NT2/D1 (cell line): ENCODE measurements around the gene NXPH1.
A peak's percentile ranks its signal among the peaks of the same experiment; 100 is the strongest.
"Not testable (repeated sequence)": the region's sequence is repeated elsewhere in the genome, so short reads cannot be mapped to it uniquely, and the experiment has no call there.

Source experiments
- DNase-seq: peaks from one replicate; pipeline ENCODE4 v3.0.0-alpha.2; 2011; ENCODE audit warnings: low read depth, low spot score
- H3K27me3 ChIP-seq: 2 replicates; pipeline ENCODE4 v1.6.0; 2011; ENCODE audit warnings: mild to moderate bottlenecking; ENCODE audit not compliant: insufficient read length, insufficient read depth
- H3K36me3 ChIP-seq: 2 replicates; pipeline ENCODE4 v1.6.1; 2011; ENCODE audit warnings: mild to moderate bottlenecking, low read length, mixed read lengths; ENCODE audit not compliant: insufficient read depth, insufficient read length
- H3K4me1 ChIP-seq: 2 replicates; pipeline ENCODE4 v1.5.1; 2011; ENCODE audit not compliant: insufficient read depth, insufficient read length
- H3K4me3 ChIP-seq: 2 replicates; pipeline ENCODE4 v1.5.1; 2011; ENCODE audit warnings: low read depth; ENCODE audit not compliant: insufficient read length
- H3K9ac ChIP-seq: 2 replicates; pipeline ENCODE4 v1.6.0; 2011; ENCODE audit warnings: low read depth; ENCODE audit not compliant: insufficient read length
- H3K9me3 ChIP-seq: 2 replicates; pipeline ENCODE4 v1.5.1; 2011; ENCODE audit warnings: mild to moderate bottlenecking, low read length; ENCODE audit not compliant: insufficient read depth
- SUZ12 ChIP-seq: IDR thresholded peaks from 2 replicates; pipeline ENCODE4 v1.6.1; 2011; ENCODE audit not compliant: insufficient read length, insufficient read depth; ENCODE audit errors: extremely low read depth
- YY1 ChIP-seq: IDR thresholded peaks from 2 replicates; pipeline ENCODE4 v1.6.1; 2011; ENCODE audit not compliant: insufficient read length, insufficient read depth
- ZNF274 ChIP-seq: IDR thresholded peaks from 2 replicates; pipeline ENCODE4 v1.6.1; 2011; ENCODE audit warnings: mild to moderate bottlenecking, low read depth, low read length

The NXPH1 gene

GRCh38 chr7:8719102-8719501, 285.7 kb downstream of the NXPH1 start:
- DNase-seq, result no peak
- Histone ChIP-seq H3K4me3 (no peak overlapping the region), H3K36me3 (no peaks in the 10 kb centered on the region), H3K9ac (no peak overlapping the region), H3K4me1 (no peaks in the 10 kb centered on the region), H3K9me3 (no peaks in the 10 kb centered on the region), H3K27me3 (no peaks in the 10 kb centered on the region)
- TF ChIP-seq ZNF274, result no peak
- TF ChIP-seq YY1, result no peak
- no peak for TF ChIP-seq SUZ12

- Histone ChIP-seq H3K9me3 (no peaks in the 10 kb centered on the region), H3K27me3 (no peaks in the 10 kb centered on the region), H3K9ac (no peak overlapping the region), H3K36me3 (no peaks in the 10 kb centered on the region), H3K4me3 (no peak overlapping the region), H3K4me1 (no peaks in the 10 kb centered on the region)
- no peak for TF ChIP-seq YY1
- TF ChIP-seq SUZ12, result no peak
- TF ChIP-seq ZNF274, result no peak
- DNase-seq, result peak; percentile 68
These were observed 290.8 kb downstream of the NXPH1 start for GRCh38 chr7:8724080-8724718.

GRCh38 chr7:8731756-8732155, 298.3 kb downstream of the NXPH1 start:
- not testable (repeated sequence) for H3K4me3 ChIP-seq, H3K27me3 ChIP-seq, H3K9me3 ChIP-seq, H3K4me1 ChIP-seq, H3K36me3 ChIP-seq, DNase-seq, H3K9ac ChIP-seq

- TF ChIP-seq ZNF274 (no peak), SUZ12 (no peak), YY1 (no peak)
- H3K4me1 ChIP-seq, result no peaks in the 10 kb centered on the region
- DNase-seq, result no peak
- H3K36me3 ChIP-seq, result no peaks in the 10 kb centered on the region
- H3K27me3 ChIP-seq, result no peaks in the 10 kb centered on the region
- no peak overlapping the region for H3K9ac ChIP-seq
- H3K4me3 ChIP-seq, result no peak overlapping the region
- H3K9me3 ChIP-seq, result no peaks in the 10 kb centered on the region
These were observed 306.4 kb downstream of the NXPH1 start for GRCh38 chr7:8739837-8740236.

GRCh38 chr7:8742837-8743236, 309.4 kb downstream of the NXPH1 start:
- H3K36me3 ChIP-seq, result no peaks in the 10 kb centered on the region
- TF ChIP-seq ZNF274 (no peak), SUZ12 (no peak), YY1 (no peak)
- H3K27me3 ChIP-seq, result no peaks in the 10 kb centered on the region
- H3K4me3 ChIP-seq, result no peak overlapping the region
- H3K9me3 ChIP-seq, result no peaks in the 10 kb centered on the region
- no peak overlapping the region for H3K9ac ChIP-seq
- no peak for DNase-seq
- no peaks in the 10 kb centered on the region for H3K4me1 ChIP-seq

- no peak for DNase-seq
- no peak for TF ChIP-seq SUZ12
- TF ChIP-seq YY1, result no peak
- no peak for TF ChIP-seq ZNF274
- H3K27me3 ChIP-seq, result no peaks in the 10 kb centered on the region
These were observed 313.9 kb downstream of the NXPH1 start for GRCh38 chr7:8747338-8747737.

GRCh38 chr7:8751557-8752231, 318.3 kb downstream of the NXPH1 start:
- no peak overlapping the region for H3K9ac ChIP-seq
- TF ChIP-seq YY1, result no peak
- no peak for TF ChIP-seq ZNF274
- no peak for DNase-seq
- no peaks in the 10 kb centered on the region for H3K4me1 ChIP-seq
- no peaks in the 10 kb centered on the region for H3K27me3 ChIP-seq
- no peak overlapping the region for H3K4me3 ChIP-seq
- no peaks in the 10 kb centered on the region for H3K36me3 ChIP-seq
- H3K9me3 ChIP-seq, result no peaks in the 10 kb centered on the region

More at GRCh38 chr7:8747338-8747737, 313.9 kb downstream of the NXPH1 start:
- Histone ChIP-seq H3K4me1 (no peaks in the 10 kb centered on the region), H3K4me3 (no peak overlapping the region), H3K9ac (no peak overlapping the region), H3K36me3 (no peaks in the 10 kb centered on the region), H3K9me3 (no peaks in the 10 kb centered on the region)

- Histone ChIP-seq H3K9ac (no peak overlapping the region), H3K36me3 (no peaks in the 10 kb centered on the region), H3K4me3 (no peak overlapping the region), H3K4me1 (no peaks in the 10 kb centered on the region), H3K27me3 (no peaks in the 10 kb centered on the region), H3K9me3 (no peaks in the 10 kb centered on the region)
- TF ChIP-seq SUZ12, result no peak
- DNase-seq, result no peak
These were observed 319.9 kb downstream of the NXPH1 start for GRCh38 chr7:8753355-8753754.
